Measurements from ENCODE around the gene THBD.

THBD gene

DNA sequence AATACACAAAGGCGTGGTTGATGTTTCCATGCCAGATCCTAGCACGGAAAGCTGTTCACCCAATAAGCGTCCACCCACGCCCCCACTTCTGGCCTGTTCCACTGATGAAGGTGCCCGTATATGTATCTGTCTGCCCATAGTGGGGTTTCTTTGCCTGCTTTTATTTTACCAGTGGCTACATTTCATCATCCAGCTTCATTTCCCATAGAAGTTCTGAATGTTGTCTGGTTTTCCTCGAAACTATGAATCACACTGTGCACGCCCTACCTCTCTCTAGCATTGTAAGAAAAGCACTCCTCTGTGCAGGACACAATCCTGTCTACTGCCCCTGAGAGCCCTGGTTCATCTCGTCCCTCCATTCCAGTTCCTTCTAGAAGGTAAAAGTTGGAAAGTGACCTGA, 45.5 kb upstream of the THBD start:
- in situ Hi-C loops (cut with MboI; ENCODE audit: low sequenced_read_pairs, unreplicated experiment) = no loop called here

DNA sequence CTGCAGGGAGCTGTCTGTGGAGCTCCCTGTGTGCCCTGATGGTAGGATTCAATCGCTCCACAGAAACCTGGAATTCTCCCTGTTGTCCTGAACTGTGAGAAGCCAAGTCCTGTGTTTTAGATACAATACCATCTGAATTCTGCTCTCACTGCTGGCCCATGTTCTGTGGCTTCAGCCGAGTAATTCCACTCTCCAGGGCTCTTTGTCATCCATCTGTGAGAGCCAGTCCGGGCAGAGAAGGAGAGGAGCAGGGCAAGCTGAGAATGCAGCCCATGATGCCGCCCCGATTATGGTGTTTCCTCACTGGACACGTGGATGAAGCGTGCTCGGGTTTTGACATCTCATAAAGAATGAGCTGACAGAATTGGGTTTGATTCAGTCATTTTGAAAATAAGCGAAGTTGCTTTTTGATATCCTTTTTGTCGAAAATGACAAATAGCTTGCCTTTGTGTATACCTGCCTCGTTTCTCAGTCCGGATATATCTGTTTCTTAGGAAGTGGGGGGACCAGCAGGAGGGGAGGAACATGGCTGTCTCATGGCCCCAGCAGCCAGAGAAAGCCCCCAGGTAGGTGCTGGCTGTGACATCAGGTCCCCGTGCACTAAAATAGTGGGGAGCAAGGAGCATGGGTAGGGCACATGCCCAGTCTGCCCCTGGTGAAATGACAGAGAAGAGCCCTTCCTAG, 44.9 kb upstream of the THBD start:
- TF ChIP-seq, protein P1, sequence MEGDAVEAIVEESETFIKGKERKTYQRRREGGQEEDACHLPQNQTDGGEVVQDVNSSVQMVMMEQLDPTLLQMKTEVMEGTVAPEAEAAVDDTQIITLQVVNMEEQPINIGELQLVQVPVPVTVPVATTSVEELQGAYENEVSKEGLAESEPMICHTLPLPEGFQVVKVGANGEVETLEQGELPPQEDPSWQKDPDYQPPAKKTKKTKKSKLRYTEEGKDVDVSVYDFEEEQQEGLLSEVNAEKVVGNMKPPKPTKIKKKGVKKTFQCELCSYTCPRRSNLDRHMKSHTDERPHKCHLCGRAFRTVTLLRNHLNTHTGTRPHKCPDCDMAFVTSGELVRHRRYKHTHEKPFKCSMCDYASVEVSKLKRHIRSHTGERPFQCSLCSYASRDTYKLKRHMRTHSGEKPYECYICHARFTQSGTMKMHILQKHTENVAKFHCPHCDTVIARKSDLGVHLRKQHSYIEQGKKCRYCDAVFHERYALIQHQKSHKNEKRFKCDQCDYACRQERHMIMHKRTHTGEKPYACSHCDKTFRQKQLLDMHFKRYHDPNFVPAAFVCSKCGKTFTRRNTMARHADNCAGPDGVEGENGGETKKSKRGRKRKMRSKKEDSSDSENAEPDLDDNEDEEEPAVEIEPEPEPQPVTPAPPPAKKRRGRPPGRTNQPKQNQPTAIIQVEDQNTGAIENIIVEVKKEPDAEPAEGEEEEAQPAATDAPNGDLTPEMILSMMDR (IDR thresholded peaks at IDR 0.05; ENCODE audit: borderline replicate concordance, control extremely low read depth, extremely low read depth, insufficient read depth, missing control alignments) = no peak
- in situ Hi-C loops (cut with MboI; ENCODE audit: low sequenced_read_pairs, unreplicated experiment) = no loop called here
- no peak for DNase-seq (ENCODE audit: low spot score)

More for the DNA sequence above, 45.5 kb upstream of the THBD start:
- TF ChIP-seq, protein P1 (IDR thresholded peaks at IDR 0.05; ENCODE audit: borderline replicate concordance, control extremely low read depth, extremely low read depth, insufficient read depth, missing control alignments) = no peak
- no peak for DNase-seq (ENCODE audit: low spot score)

DNA sequence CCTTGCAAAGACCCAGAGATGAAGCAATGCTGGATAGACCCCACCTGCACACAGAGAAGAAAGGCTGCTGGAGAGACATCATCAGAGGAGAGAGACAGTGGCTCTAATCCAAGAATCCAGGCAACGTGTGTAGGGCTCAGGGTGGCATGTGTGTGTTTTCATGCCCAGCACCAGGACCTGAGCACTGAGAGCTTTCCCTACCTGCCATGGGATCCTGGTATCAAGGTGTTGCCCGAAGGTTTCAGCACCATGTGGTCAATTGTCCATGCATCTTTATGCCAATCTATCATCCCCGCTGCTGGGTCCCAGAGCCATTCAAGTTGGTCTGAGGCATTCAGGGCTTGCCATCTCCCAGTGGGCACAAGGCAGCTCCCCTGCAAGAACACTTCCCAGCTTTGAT, 44.1 kb upstream of the THBD start:
- TF ChIP-seq, protein P1 (IDR thresholded peaks at IDR 0.05; ENCODE audit: borderline replicate concordance, control extremely low read depth, extremely low read depth, insufficient read depth, missing control alignments) = no peak

DNA sequence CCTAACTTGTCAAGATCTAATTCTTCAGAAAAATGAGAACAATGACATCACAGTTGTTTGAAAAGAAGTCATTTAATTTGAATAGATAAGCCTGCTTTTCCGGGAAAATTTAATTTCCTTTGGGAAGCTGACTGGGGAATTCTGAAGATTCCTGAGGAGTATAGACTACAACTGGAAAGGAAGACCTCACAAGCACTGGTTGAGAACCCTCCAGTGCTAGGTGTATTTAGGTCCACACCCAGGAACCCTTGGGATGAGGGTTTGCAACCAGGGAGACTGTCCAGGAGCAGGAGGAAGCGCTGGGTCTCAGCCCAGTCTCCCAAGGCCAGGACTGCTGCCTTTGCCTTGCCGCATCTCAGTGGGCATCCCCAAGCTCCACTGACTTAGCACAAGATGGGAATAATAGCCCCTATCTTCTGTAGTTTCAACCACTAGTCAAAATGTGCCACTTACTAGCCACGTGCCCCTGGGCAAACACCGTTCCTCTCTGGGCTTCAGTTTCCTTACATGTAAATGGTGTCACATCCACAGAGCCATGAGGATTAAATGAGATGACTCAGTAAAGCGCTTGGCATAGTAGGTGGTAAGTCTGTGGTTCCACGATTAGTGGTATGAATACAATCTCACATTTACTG, 43.5 kb upstream of the THBD start:
- DNase-seq (ENCODE audit: low spot score) = no peak
- in situ Hi-C loops (cut with MboI; ENCODE audit: low sequenced_read_pairs, unreplicated experiment) = no loop called here
- TF ChIP-seq, protein P1 (IDR thresholded peaks at IDR 0.05; ENCODE audit: borderline replicate concordance, control extremely low read depth, extremely low read depth, insufficient read depth, missing control alignments) = no peak

More for the DNA sequence above, 44.1 kb upstream of the THBD start:
- DNase-seq (ENCODE audit: low spot score) = no peak
- in situ Hi-C loops (cut with MboI; ENCODE audit: low sequenced_read_pairs, unreplicated experiment) = no loop called here

DNA sequence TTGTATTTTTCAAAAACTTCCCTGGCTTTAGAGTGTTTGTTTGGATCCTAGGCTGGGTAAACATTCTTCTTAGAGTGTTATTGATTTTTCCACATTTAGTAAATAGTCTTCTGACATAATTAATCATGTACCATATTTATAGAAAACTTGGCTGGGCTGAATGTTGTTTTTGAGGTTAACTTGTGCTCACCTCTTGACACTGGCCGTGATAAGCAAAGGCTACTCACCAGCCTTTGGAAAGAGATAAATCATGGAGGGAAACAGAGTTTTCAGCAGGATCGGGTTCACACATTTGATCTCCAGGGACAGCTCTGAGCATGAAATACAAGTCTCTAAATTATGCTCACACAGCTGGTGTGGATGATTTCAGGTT, 42.9 kb upstream of the THBD start:
- in situ Hi-C loops (cut with MboI; ENCODE audit: low sequenced_read_pairs, unreplicated experiment) = no loop called here
- DNase-seq (ENCODE audit: low spot score) = no peak

DNA sequence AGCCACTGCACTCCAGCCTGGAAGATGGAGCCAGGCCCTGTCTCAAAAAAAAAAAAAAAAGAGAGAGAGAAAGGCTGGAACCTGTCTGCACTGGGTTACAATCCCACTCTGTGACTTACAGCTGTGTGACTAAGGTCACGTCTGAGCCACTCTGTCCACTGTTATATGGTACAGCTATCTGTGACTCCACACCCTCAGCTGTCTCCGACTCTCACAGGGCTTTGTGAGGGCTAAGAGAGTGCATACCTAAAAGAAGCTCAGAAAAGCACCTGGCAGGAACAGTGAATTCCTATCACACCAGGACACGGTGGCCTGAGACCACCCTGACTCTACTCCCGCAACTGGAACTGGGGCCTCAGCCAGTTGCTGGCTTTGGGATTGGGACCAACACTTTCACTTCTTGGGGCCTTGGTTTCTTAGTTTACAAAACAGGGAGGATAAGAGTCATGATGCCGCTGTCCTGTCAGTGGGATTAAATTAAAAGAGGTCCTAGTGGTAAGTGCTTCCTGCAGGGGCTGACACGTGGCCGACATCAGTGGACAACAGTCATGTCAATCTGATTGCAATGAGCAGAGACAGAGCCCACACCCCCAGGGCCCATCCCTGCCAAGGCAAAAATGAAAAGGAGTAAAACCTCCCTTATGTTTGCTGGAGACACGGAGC, 42.4 kb upstream of the THBD start:
- TF ChIP-seq, protein P1 (IDR thresholded peaks at IDR 0.05; ENCODE audit: borderline replicate concordance, control extremely low read depth, extremely low read depth, insufficient read depth, missing control alignments) = no peak
- DNase-seq (ENCODE audit: low spot score) = no peak
- in situ Hi-C loops (cut with MboI; ENCODE audit: low sequenced_read_pairs, unreplicated experiment) = no loop called here

More for the DNA sequence above, 42.9 kb upstream of the THBD start:
- TF ChIP-seq, protein P1 (IDR thresholded peaks at IDR 0.05; ENCODE audit: borderline replicate concordance, control extremely low read depth, extremely low read depth, insufficient read depth, missing control alignments) = no peak

Data from GM13976 (cell line).